Mesodermal cell (in vitro differentiated cells): ENCODE results near the gene ITGA7. TPM values are rescaled to one million over a fixed set of nuclear protein-coding genes. Genes with fewer than 3 reads are reported as not detected.
A peak's percentile ranks its signal among the peaks of the same experiment; 100 is the strongest.

Experiments
- H3K27ac ChIP-seq: 2 replicates; pipeline ENCODE4 v1.7.0; 2013; ENCODE audit warnings: mild to moderate bottlenecking, low read depth, low read length, moderate library complexity; ENCODE audit not compliant: severe bottlenecking
- H3K36me3 ChIP-seq: 2 replicates; pipeline ENCODE4 v1.7.1; 2013; ENCODE audit warnings: mild to moderate bottlenecking, low read length, moderate library complexity; ENCODE audit not compliant: control insufficient read depth, insufficient read depth
- H3K4me1 ChIP-seq: one replicate; pipeline ENCODE4 v1.7.1; 2013; ENCODE audit warnings: mild to moderate bottlenecking, low read length; ENCODE audit not compliant: insufficient read depth, control insufficient read depth, poor library complexity, severe bottlenecking
- H3K4me3 ChIP-seq: 2 replicates; pipeline ENCODE4 v1.7.0; 2013; ENCODE audit warnings: low read length, control low read depth, mild to moderate bottlenecking; ENCODE audit not compliant: insufficient read depth, poor library complexity, severe bottlenecking; ENCODE audit errors: extremely low read depth
- H3K9me3 ChIP-seq: 2 replicates; pipeline ENCODE4 v1.7.1; 2013; ENCODE audit warnings: mild to moderate bottlenecking, low read length, moderate library complexity; ENCODE audit not compliant: control insufficient read depth
- WGBS, 2 experiments: methylation state at CpG; one replicate each; pipeline ENCODE4 v1.1.5; 2013; ENCODE audit warnings: missing lambda C conversion rate in 2 of 2; ENCODE audit not compliant: insufficient coverage in 2 of 2; 5-methylcytosine and 5-hydroxymethylcytosine counted together
- polyA plus RNA-seq, 2 experiments: library from polyadenylated mRNA; stranded (reverse); fragments of 50-300 nt; gene quantifications; one replicate each; pipeline ENCODE4 v1.2.3, GENCODE V29; 2013

The ITGA7 gene, protein sequence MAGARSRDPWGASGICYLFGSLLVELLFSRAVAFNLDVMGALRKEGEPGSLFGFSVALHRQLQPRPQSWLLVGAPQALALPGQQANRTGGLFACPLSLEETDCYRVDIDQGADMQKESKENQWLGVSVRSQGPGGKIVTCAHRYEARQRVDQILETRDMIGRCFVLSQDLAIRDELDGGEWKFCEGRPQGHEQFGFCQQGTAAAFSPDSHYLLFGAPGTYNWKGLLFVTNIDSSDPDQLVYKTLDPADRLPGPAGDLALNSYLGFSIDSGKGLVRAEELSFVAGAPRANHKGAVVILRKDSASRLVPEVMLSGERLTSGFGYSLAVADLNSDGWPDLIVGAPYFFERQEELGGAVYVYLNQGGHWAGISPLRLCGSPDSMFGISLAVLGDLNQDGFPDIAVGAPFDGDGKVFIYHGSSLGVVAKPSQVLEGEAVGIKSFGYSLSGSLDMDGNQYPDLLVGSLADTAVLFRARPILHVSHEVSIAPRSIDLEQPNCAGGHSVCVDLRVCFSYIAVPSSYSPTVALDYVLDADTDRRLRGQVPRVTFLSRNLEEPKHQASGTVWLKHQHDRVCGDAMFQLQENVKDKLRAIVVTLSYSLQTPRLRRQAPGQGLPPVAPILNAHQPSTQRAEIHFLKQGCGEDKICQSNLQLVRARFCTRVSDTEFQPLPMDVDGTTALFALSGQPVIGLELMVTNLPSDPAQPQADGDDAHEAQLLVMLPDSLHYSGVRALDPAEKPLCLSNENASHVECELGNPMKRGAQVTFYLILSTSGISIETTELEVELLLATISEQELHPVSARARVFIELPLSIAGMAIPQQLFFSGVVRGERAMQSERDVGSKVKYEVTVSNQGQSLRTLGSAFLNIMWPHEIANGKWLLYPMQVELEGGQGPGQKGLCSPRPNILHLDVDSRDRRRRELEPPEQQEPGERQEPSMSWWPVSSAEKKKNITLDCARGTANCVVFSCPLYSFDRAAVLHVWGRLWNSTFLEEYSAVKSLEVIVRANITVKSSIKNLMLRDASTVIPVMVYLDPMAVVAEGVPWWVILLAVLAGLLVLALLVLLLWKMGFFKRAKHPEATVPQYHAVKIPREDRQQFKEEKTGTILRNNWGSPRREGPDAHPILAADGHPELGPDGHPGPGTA
- polyA plus RNA-seq (2013, experiment 1 of 2) = 41.9 TPM
- polyA plus RNA-seq (2013, experiment 2 of 2) = 33.4 TPM

DNA sequence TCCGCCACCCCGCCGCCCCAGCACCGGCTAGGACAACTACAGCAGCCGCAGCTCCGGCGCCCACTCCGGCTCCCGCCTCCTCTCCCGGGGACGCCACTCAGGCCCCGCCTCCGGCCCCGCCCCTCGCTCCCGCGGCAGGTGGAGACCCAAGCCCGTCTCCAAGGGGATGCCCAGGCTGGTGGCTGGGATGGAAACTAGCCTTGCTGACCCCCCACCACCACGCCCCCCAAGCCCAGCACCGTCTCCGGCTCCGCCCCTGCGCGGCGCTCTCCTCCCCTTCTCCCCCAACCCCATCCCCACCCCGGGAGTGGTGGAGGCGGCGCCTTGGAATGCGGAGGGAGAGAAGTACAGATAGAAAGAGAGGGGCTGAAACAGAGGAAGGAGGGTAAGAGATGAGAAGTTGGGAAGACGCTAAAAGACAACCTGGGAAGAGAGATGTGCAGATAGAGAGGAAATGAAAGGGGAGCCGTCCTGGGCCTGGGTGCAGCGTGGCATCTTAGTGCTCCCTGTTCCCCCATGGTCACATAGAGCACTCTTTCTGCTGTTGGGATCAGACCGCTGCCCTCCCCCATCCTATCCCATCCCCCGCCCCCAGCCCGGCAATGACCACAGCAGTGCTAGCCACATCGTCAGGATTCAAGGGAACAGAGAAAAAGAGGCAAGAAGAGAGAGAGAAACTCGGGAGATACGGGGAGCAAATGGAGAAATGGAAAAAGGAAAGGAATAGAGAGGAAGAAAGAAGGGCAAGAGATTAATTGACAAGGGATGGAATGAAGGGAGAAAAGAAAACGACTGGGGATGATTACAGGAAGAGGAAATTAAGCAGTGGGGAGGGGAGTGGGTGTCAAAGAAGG, at the start of gene ITGA7:
Gene ITGA7, minus strand, starts transcription at position 64 of the 854 bp plus-strand sequence. CDS start 222 bp downstream, outside the sequence.
- peak within 1 kb of the TSS; percentile 8 for H3K27ac ChIP-seq
- no peaks in the 10 kb centered on the region for H3K36me3 ChIP-seq
- H3K9me3 ChIP-seq = no peaks in the 10 kb centered on the region
- peaks cover 14% of the 10 kb centered on the region for H3K4me1 ChIP-seq
- H3K4me3 ChIP-seq = peak within 1 kb of the TSS; percentile 57
- 0% methylated on average over 13 to 18 of the region's 39 CpGs for WGBS, 2 experiments

DNA sequence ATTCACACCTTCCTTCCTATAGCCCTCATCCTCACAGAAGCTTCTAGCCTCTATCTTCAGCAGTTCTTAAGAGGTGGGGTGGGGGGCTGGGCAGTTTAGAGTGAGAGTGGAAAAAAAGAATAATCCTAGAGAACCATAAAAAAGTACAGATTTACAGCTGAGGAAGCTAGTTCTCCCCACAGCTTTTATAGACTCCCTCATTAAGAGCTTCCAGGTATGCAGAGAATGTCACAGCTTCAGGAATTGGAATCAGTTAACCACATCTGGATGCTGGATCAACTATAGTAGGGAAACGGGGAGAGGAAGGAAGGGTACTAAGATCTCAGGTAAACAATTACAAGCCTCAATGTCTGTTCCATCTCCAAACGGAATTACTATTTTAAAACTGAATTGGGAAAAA, 47.5 kb upstream of the ITGA7 start:
- Histone ChIP-seq H3K27ac (peak overlapping the region; percentile 46), H3K36me3 (peaks cover 98% of the 10 kb centered on the region), H3K9me3 (peaks cover 5% of the 10 kb centered on the region), H3K4me1 (peaks cover 4% of the 10 kb centered on the region), H3K4me3 (no peak overlapping the region)
- WGBS, 2 experiments = 60 to 80% methylated on average over 1 of the region's 2 CpGs

DNA sequence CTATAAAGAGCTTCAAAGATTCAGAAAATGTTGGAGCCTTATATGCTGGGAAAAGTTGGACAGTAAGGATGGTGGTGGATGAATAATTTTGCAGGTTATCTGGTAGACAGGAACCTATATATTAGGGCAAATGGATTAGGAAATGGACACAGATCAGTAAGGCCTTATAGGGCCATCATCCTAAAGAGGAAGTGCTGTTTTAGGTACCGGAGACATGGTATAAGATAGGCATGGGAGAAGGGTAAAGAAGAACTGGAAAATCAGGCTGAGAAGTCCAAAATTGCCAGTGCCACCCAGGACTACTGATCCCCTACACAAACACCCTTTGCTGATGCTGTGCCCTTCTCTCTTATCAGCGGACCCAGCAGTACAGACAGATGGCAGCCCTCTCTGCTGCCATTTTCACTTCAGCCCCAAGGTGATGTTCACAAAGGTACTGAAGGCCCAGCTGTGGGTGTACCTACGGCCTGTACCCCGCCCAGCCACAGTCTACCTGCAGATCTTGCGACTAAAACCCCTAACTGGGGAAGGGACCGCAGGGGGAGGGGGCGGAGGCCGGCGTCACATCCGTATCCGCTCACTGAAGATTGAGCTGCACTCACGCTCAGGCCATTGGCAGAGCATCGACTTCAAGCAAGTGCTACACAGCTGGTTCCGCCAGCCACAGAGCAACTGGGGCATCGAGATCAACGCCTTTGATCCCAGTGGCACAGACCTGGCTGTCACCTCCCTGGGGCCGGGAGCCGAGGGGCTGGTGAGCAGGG, 40.7 kb upstream of the ITGA7 start:
- Histone ChIP-seq H3K36me3 (peaks cover 73% of the 10 kb centered on the region), H3K4me1 (peaks cover 17% of the 10 kb centered on the region), H3K9me3 (no peaks in the 10 kb centered on the region), H3K4me3 (no peak overlapping the region), H3K27ac (no peak overlapping the region)
- 93% methylated on average over 15 to 18 of the region's 18 CpGs for WGBS, 2 experiments

DNA sequence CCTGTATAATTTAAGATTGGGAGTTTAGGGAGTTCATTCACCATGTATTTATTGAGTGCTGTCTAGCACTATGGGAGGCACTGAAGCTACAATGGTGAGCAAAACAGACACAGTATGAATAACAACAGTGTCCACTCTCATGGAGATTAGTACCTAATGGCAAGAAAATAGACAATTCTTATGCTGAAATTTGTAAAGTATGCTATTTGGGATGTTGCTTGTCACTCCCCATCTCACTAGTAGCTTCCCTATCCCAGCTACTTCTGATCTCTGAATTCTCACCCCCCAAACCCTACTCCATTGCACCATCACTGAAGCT, 39.2 kb upstream of the ITGA7 start:
- Histone ChIP-seq H3K36me3 (peaks cover 57% of the 10 kb centered on the region), H3K4me1 (peaks cover 17% of the 10 kb centered on the region), H3K4me3 (peak overlapping the region; percentile 76), H3K27ac (peak overlapping the region; percentile 74), H3K9me3 (no peaks in the 10 kb centered on the region)

DNA sequence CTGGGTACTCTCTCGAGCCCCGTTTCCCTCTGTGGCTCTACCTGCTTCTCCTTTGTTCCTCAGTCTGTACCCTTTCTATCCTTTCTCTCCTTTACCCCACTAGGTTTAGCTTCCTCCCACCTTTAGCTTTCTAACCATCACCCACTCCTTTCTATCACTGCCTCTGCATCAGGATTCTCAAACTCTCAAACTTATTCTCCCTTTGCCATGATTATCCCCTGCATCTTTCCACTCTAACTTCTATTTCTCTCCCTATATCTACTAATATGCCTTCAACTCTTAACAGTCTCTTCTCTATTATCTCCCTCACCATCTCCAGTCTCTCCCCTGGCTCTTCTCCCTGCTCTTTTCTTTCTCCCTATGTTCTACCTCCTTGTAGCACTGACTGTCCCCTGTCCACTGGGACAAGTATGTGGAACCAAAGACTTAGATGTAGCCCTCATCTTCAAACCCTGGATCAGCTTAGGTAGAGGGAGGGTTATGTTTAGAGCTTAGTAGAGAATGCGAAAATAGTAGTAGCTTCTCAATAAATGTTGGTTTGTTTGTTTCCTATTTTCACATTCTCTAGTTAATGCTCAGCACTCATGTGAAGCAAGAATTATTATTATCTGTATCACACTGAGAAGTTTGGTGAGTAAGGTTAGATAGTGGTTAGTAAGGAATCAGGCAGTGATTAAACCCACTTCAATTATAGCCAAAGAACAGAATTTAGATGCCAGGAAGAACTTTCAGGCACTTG, 38.6 kb upstream of the ITGA7 start:
- H3K36me3 ChIP-seq = peaks cover 52% of the 10 kb centered on the region
- peak overlapping the region; percentile 76 for H3K4me3 ChIP-seq
- WGBS, 2 experiments = 0 to 3% methylated on average over 2 of the region's 3 CpGs
- no peaks in the 10 kb centered on the region for H3K9me3 ChIP-seq
- peak overlapping the region; percentile 74 for H3K27ac ChIP-seq
- peaks cover 17% of the 10 kb centered on the region for H3K4me1 ChIP-seq

DNA sequence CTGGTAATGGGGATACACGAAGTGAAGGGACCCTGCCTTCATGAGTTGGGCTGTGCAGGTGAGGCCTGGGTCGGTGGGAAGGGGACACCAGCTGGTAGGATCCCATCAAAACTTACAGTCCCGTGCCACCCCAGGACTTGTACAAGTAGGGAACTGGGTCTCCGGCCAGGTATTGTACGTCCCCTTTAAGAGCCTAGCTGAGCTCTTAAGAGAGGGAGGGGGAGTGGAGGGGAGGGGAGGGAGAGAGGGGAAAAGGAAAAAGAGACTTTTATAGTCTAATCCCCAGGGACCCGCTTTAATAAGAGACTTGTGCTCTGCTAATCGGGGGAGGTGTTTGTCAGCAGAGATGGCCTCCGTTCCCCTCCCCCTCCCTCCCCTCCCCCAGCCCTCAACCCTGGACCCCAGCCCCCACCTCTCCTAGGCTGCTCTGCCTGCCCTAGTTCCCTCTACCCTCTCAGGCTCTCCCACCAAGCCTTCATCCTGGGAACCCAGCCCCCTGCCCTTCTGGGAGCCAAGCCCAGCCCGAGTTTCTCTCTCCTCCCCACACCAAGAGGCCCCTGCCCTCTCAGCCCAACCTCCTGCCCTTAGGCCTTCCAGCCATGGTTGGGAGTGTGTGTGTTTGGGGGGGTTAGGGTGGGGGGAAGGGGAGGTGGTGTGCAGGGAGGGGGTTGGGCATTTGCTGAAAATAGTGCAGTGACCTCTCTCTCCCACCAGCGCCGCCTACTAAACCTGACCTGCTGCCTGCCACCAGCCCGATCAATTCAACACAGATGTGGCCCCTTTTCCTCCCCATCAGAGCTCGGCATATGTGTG, 37.9 kb upstream of the ITGA7 start:
- Histone ChIP-seq H3K36me3 (peaks cover 46% of the 10 kb centered on the region), H3K27ac (peak overlapping the region; percentile 74), H3K4me3 (peak overlapping the region; percentile 76), H3K4me1 (peaks cover 17% of the 10 kb centered on the region), H3K9me3 (no peaks in the 10 kb centered on the region)
- 2 to 3% methylated on average over 6 to 8 of the region's 13 CpGs for WGBS, 2 experiments

DNA sequence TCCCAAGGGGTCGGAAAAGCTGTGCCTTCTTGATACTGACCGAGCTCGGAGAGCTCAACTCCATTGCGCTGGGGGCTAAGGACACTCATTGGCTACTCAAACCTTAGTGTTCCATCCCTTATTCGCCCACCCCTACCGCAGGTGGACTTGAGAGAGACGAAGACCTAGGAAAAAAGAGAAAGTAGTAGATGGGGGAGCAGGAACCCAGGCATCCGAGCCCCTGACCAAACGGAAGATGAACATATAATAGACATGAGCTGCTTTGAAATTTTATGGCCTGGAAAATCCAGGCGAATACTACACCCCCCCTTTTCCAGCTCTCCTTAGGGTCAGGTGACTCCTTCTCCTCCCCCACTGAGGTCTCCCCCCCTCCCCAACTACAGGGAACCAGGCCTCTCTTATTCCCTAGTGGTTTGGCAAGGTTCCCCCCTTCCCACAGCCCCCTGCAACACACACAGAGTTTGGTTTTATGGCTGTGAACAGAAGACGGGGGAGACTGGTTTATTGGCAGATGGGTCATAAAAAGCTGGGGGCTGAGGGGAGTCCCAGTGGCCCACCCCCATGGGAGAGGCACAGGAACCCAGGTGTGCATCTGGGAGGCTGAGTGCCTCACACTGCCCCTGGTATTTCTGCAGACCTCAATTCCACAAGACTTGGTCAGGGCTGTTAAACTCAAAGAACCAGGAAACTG, 36.8 kb upstream of the ITGA7 start:
- peak overlapping the region; percentile 74 for H3K27ac ChIP-seq
- H3K36me3 ChIP-seq = peaks cover 35% of the 10 kb centered on the region
- peak overlapping the region; percentile 76 for H3K4me3 ChIP-seq
- peaks cover 17% of the 10 kb centered on the region for H3K4me1 ChIP-seq
- no peaks in the 10 kb centered on the region for H3K9me3 ChIP-seq
- 5 to 6% methylated on average over 4 to 6 of the region's 11 CpGs for WGBS, 2 experiments

DNA sequence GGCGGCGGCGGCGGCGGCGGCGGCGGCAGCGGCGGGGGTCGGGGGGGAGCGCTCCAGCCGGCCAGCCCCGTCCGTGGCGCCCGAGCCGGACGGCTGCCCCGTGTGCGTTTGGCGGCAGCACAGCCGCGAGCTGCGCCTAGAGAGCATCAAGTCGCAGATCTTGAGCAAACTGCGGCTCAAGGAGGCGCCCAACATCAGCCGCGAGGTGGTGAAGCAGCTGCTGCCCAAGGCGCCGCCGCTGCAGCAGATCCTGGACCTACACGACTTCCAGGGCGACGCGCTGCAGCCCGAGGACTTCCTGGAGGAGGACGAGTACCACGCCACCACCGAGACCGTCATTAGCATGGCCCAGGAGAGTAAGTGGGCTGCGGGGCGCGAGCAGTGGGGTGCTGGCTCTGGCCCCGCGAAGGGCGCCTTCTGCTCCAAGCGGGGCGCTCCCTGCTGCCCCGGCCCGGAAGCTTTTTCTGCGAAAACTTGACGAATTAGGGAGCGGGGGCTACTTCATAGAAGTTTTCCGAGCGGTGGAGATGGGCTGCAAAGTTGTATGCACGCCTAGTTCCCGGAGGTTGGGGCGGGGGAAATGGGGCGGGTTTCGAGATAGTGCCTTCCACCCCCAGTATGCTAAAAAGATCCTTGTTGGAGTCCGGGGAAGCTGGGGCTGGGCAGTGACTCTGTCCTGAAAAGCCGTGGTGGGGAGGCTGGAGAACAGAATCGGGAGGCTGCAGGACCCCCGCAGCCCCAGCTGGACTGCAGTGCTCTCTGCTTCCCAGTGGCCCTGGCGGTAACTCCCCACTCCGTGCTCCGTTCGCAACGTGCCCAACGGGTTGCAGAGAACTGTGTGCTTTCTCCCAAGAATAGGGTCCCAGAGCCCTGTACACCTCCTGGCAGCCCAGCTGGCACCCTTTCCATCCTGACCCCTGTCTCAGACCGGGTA, 36.0 kb upstream of the ITGA7 start:
- Histone ChIP-seq H3K36me3 (peaks cover 27% of the 10 kb centered on the region), H3K4me3 (peak overlapping the region; percentile 76), H3K4me1 (peaks cover 17% of the 10 kb centered on the region), H3K27ac (peak overlapping the region; percentile 59), H3K9me3 (no peaks in the 10 kb centered on the region)
- WGBS, 2 experiments = 0 to 1% methylated on average over 42 to 71 of the region's 73 CpGs
